HG03108 (cell line): ENCODE data around the gene TNNC2.
"Not testable (repeated sequence)": the region's sequence is repeated elsewhere in the genome, so short reads cannot be mapped to it uniquely, and the experiment has no call there.

Experiments
- ATAC-seq: cut with Tn5 transposase; IDR thresholded peaks from one replicate; pipeline ENCODE4 v1.9.1; 2021; ENCODE audit warnings: moderate library complexity; ENCODE audit not compliant: unreplicated experiment

The TNNC2 gene

DNA sequence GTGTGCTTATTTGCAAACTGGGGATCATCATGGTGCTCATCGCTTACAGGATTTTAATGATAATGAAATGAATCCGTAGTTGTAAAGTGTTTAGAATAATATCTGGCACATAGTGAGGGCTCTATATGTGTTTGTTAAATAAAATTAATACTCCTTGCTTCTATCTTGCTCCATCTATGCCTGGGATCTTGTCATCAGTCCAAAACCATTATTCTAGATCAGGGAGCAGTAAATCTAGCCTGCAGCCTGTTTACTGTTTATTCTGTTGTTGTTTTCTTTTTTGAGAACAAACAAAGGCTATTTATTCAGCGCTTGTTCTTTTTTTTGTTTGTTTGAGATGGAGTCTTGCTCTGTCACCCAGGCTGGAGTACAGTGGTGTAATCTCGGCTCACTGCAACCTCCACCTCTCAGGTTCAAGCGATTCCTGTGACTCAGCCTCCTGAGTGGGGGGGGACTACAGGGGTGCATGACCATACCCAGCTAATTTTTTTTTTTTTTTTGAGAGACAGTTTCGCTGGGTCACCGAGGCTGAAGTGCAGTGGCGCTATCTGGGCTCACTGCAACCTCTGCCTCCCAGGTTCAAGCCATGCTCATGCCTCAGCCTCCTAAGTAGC is 22.0 kb upstream of the TNNC2 start:
- no peak for ATAC-seq

DNA sequence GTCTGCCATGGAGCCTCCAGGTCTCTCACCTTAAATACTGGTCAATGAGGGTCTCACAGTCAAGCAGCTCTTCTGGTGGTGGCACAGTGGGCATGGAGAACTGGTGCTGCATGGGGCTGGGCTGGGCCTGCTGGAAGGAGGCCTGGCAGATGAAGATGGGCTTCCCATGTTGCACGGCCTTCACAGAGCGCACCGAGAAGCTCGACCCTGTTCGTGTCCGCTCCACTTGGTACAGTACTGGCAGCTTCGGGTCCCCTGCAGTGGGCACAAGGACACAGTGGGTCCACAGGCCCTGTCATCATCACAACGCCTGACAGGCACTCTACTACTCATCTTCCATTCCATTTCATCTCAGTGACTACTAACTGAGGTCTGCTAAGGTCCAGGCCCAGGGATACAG is 21.3 kb upstream of the TNNC2 start:
- no peak for ATAC-seq

DNA sequence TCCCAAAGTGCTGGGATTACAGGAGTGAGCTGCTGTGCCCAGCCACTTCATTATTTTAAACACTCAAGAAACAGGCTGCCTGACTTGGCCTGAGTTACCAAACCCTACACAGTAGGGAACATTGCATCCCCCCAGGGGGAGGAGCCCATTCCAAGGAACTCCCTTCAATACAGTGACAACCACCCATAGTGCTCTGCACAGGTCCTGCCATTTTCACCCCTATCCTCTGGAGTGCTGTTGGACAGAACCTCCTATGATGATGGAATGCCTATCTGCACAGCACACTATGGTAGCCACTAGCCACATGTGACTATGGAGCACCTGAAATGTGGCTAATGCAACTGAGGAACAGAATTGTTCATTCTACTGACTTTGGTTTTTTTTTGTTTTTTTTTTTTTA is 18.3 kb upstream of the TNNC2 start:
- ATAC-seq, result no peak

DNA sequence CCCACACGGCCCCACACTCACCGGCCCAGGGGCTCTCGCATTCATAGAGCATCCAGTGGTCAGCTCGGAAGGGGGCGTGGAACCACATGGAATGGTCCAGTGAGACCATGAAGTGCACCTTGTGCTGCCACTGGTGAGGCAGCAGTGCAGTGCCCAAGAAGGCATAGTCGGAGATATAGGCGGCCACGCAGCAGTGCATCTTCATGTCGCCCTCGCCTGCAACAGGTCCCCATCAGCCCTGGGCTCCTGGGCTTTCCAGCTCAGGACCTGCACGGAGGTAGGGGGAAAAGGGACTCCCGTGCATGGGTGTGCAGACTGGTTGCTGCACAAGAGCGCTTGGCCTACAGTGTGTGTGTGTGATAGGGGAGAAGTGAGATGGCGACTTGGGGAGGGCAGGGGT is 16.4 kb upstream of the TNNC2 start:
- no peak for ATAC-seq

DNA sequence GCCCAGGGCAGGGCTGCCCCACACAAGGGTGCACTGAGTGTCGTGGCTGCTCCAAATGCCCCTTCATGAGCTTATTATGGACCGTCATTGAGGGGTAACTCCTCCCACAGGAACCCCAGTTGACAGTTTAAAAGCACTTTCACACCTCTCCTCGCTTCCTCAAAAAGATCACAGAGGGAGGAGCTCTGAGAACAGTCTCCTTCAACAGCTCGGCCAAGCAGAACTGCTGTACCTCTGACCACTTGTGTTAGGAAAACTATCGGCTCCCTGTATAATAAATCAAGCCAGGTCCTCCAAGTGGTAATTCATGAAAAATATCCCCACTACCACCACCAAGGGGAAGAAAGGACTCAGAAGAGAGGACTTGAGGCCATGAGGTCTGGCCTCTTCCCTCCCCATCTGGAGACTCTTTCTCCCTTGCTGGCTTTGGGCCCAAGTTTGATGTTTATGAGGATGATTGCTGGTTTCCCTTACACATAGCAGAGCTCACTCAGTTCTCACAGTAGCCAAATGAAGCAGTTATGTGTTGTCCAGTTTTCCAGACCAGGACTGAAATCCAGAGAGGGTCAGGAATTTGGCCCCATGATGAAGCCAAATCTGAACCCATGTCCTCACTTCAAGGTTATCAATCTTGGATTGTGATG is 15.2 kb upstream of the TNNC2 start:
- peak; percentile 63 for ATAC-seq

DNA sequence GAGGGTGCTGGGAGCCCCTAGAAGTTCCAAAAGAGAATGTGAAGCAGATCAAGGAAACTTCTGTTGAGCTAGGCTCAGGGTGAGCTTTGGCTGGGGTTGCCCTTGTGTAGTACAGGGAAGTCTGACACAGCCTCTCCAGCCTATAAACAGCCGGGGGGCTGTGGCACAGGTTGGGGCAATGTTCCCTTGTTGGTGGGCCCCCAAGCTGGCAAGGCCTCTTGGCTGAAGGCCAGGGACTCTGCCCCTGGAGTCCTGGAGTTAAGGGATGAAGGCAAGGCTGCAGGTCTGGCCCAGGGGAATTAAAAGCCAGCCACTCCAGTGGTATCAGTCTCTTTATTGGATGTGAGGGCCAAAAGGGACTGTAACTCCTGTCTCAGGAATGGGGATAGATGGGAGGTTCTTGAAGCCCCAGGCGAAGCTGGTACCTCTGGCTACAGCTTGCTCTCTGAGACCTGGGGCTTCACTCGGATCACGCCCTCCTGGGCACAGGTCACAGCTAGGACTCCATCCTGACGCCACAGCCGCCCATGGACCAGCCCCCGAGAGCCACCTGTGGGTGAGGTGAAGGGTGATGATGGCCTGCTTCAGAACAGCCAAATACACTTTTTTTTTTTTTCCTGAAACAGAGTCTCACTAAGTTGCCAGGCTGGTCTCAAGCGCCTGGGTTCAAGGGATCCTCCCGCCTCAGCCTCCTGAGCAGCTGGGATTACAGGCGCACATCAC is 14.5 kb upstream of the TNNC2 start:
- no peak for ATAC-seq

DNA sequence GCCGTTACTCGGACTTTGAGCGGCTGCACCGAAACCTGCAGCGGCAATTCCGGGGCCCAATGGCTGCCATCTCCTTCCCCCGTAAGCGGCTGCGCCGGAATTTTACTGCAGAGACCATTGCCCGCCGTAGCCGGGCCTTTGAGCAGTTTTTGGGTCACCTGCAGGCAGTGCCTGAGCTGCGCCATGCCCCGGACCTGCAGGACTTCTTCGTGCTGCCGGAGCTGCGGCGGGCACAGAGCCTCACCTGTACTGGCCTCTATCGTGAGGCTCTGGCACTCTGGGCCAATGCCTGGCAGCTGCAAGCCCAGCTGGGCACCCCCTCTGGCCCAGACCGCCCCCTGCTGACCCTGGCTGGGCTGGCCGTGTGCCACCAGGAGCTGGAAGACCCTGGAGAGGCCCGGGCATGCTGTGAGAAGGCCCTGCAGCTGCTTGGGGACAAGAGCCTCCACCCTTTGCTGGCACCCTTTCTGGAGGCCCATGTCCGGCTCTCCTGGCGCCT is 13.6 kb upstream of the TNNC2 start:
- ATAC-seq, result no peak

DNA sequence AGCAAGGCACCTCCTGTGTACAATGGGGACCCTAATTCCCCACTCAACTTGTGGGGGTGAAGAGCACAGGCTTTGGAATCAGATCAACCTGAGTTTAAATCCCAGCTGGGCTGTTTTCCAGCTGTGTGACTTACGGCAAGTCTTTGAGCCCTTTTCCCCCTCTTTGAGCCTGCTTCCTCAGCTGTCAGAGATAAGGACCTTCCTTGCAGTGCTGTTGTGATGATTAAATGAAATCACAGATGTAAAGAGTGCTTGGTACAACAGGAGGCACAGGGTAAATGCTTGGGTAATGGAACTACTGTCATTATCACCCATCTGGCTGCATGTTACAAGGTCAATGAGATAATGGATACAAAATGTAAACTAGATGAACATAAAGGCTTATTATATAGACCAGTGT is 9.7 kb upstream of the TNNC2 start:
- ATAC-seq, result no peak

DNA sequence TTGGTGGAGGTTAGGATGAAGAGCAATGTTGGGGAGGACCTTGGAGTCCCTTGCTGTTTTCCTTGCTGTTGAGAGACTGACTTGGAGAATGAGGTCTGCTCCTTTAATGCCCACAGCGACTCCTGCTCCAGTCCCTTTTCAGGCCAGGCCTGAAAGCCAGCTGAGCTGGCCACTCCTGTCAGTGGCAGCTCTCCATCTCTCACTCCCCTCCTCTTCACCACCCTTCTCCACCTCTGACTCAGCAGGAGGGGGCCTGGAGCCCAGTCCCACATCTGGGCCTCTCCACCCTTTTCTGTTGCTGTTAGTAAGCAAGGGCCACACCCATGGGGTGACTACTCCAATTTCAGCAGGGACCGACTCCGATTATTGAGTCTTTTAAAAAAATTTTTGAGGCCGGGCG is 8.7 kb upstream of the TNNC2 start:
- ATAC-seq, result no peak

DNA sequence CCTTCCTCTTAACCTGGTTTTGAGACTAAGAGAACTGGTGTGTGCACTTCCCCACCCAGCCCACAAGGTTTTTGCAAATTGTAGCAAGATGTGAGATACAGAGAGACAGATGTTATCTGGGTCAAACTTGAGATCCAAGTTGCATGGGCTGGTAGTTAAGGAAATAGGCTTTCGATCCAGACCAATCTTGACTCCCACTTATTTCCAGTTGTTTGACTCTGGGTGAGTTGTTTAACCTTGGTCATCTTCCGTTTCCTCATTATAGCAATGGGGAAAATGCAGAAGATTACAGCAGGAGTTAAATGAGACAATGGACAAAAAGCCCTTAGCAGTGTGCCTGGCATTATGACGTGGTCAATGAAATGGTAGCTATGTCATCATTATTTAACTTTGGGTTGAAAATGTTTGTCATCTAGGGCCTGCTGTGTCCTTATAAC is 8.2 kb upstream of the TNNC2 start:
- ATAC-seq, result no peak

DNA sequence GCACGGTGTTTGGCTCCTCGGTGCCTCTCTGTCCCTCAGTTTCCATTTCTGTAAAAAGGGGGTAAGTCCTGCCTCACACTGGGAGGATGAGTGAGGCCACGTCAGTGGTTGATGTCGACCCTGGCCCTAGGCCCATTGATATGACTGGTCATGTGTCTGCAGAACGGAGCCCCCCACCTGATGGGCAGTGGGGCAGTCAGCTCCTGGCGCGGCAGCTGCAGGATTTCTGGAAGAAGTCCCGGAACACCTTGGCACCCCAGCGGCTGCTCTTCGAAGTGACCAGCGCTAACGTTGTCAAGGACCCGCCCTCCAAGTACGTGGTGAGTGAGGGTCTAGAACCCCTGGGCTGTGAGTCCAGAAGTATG is 7.7 kb upstream of the TNNC2 start:
- ATAC-seq, result no peak

DNA sequence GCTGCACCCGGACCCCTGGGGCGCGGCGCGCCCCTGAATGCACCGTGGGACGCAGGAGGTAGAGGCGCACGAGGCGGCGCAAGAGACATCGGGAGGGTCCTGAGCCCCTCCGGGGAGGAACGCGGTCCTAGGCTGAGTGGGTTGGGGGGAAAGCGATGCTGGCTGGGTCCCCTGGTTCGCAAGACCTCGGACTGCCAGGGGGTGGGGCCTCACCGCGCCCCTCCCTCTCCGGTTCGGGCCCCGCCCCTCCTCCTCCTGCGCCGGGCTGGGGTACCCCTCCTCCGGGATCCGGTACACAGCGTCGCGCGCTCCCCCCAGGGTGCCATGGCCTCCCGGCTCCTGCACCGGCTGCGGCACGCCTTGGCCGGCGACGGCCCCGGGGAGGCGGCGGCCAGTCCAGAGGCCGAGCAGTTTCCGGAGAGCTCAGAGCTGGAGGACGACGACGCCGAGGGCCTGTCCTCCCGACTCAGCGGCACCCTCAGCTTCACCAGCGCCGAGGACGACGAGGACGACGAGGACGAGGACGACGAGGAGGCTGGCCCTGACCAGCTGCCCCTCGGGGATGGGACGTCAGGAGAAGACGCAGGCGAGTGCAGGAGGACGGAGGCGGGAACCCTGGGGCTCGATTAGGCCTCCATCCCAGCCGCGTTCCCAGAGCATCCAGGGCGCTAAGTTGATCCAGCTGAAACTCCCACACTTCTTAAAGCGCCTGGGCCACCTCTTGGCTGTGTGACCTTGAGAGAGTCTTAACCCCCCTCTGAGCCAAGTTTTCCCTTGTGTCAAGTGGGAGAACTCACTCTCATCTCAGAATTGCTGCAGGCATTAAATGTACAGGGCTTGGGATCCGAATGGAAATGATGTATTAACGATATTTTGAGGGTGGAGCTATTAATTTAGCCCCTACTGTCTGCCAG is 7.0 kb upstream of the TNNC2 start:
- ATAC-seq, result no peak

DNA sequence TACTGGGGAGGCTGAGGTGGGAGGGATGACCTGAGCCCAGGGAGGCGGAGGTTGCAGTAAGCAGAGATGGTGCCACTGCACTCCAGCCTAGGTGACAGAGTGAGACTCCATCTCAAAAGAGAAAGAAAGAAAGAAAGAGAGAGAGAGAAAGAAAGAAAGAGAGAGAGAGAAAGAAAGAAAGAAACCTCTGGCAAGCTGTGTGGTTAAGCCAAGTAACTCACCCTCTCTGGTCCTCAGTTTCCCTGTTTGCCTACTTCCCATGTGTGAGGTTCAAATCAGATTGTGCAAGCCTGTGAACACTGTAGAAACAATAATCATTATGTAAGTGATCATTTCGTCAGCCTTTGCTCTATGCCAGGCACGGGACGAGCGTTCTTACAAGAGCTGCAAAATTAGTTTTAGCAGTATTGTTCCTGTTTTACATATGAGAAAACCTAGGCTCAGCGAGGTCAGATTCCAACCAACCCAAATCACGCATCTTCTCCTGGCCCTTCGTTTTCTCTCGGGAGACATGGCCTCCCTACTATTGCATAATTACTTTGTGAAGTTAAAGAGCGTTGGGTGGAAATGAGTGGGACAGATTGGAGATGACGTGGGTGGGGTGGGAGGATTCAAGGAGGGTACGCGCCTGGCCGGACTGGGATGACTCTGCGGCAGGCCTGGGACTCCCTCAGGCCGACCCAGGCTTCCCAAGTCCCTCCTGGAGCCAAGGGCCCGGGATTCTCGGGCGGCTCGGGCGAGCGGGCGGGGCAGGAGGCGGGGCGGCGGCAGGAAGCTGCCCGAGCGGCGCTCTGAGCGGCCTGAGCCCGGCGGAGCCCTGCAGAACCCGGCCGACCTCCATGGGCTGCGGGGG is 6.1 kb upstream of the TNNC2 start, which contains the start of gene SNX21:
TSS of gene SNX21 (plus strand) at position 770 of the 853 bp plus-strand sequence. CDS start 121 bp downstream, outside the sequence.
- ATAC-seq, result no peak

DNA sequence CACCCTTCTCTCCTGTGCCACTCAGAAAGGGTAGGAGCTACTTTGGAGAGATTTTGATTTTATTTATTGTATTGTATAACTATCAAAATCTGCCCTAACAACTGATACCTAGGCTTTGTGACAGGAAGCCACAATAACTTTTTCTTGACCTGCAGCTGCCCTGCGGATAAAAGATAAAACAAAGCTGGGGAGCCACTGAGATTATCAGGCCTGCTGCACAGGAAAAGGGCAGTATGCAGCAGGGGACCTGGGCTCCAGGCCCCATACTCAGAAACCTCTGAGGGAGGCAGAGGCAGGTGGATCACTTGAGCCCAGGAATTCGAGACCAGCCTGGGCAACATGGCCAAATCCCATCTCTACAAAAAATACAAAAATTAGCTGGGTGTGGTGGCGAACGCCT is 5.5 kb upstream of the TNNC2 start:
- no peak for ATAC-seq

DNA sequence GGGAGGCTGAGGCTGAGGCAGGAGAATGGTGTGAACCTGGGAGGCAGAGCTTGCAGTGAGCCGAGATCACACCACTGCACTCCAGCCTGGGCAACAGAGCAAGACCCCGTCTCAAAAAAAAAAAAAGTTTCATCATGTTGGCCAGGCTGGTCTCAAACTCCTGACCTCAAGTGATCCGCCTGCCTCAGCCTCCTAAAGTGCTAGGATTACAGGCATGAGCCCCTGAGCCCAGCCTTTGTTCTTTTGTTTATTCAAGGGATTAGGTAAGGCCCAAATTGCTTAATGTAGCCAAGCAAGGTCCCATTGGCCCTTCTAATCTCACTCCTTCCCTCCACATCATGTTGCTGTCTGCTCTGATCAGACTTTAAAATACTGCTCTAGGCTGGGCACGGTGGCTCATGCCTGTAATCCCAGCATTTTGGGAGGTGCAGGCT is 2.6 kb upstream of the TNNC2 start:
- ATAC-seq, result not testable (repeated sequence)

DNA sequence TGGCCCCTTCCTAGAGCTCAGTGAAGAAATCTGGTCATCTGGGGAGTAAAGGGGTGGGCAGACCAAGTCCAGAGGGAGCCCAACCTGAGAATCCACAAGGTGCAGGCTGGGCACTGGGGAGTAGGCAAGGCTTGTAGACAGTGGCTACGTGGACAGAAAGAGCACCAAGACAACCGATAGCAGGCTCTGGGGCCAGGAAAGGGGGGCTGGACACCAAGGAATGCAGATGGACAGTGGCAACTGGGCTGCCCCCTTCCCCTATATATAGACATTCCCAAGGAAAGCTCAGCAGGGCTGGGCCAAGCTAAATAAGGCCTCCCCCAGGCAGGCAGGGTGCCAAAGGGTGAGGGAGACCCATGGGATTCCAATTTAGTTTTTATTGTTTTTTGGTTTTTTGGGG is 1.5 kb upstream of the TNNC2 start:
- no peak for ATAC-seq

DNA sequence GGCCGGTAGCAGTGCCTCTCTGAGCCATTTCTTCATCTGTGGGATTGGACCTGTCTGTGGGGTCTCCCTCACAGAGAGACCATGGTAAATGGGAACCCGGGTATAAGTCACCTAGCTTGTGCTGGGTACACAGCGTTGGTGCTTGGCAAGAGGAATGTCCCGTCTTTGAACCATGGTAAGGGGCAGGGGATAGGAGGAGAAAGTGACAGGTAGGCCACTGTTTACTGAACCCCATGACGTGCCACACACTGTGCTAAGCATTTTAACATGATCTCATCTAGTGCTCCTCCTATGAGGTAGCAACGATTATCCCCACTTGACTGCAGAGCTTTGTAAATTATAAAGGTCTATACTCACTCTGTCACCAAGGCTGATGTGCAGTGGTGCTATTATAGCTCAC is 600 bp upstream of the TNNC2 start:
- no peak for ATAC-seq

DNA sequence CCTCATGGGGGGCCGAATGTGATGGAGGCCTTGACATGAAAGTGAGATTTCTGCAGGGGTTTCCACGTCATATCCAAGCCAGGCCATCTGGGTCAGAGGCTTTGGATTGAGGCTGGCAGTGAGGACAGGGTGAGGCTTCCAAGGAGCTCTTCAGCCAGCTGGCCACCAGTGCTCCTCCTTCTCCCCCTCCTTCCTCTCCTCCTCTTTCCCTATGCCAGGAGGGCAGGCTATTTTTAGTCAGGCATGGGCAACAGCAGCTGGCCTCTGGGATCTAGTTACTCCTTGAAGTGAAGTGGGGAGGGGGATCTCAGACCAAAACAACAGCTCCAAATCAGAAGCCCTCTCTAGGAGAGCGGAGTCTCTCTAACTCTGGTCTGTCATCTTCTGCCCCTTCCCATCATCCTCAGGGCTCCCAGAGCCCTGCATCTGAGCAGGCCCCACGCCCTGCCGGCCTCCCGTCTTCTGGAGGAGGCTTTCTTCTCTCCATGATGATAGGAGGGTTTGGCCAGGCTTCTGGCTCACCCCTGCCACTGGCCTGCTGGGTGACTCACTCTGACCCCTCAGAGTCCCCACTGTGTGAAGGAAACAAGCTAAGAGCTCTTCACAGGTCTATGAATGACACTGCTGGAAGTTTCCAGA is 612 bp downstream of the TNNC2 start:
- ATAC-seq, result no peak

DNA sequence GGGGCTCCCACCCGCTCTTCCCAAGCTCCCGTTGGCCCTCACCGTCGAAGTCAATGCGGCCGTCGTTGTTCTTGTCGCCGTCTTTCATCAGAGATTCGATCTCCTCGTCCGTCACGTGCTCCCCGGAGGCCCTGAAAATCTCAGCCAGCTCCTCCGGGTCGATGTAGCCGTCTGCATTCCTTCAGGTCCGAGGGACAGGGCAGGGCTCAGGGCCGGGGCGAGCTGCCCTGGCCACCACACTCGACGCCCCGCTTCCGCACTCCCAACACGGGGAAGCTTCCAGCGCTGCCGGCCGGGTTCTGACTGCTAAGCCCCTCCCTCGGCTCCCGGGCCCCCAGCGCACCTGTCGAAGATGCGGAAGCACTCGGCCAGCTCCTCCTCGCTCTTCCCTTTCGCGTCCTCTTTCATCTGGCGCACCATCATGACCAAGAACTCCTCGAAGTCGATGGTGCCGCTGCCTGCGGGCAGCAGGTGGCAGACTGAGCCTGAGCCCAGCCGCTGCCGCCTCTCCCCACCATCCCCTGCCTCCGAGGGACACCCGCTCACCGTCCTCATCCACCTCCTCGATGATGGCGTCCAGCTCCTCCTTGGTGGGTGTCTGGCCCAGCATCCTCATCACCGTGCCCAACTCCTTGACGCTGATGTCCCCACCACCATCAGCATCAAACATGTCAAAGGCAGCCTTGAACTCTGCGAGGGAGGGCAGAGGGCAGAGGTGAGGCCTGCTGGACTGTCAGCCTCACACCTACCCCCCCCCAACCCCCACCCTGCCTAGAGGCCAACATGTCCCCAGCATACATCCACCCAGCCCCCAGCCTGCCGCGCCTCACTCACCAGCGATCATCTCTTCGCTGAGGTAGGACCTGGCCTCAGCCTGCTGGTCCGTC is 2.9 kb downstream of the TNNC2 start:
- ATAC-seq, result no peak
